Stimulated activated CD4-positive, alpha-beta T cell treated with anti-CD3 and anti-CD28 coated beads, Interleukin-2, amount 100 ng/mL, for 48 hours (primary cell): ENCODE data around the gene PLEKHD1.
"Not testable (repeated sequence)": the region's sequence is repeated elsewhere in the genome, so short reads cannot be mapped to it uniquely, and the experiment has no call there.

Experiments used
- DNase-seq, 2 donors: peaks; one replicate each; pipeline ENCODE4 v3.0.0-alpha.2; 2020

The PLEKHD1 gene

GRCh38 chr14:69483765-69484443 is 624 bp upstream of the PLEKHD1 start:
- no peak for DNase-seq

DNA sequence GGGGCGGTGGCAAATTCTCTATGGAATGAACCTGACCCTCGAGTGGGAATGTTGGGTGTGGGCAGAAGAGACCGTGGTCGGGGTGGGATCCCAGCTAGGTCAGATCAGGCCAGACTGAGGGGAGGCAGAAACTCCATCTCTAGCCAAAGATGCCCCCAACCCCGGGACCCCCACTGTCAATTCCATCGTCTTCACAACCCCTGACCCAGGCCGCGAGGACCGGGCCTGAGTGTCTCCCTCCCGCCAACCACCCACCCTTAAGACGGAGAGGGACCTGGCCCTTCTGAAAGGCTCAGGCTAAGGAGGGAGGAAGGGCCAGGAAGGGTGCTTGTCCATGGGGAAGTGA is 760 bp downstream of the PLEKHD1 start:
- DNase-seq: no peak

GRCh38 chr14:69485701-69486100 is 1.2 kb downstream of the PLEKHD1 start:
- DNase-seq: no peak

GRCh38 chr14:69487226-69487625 is 2.7 kb downstream of the PLEKHD1 start:
- no peak for DNase-seq

GRCh38 chr14:69487771-69488170 is 3.2 kb downstream of the PLEKHD1 start:
- DNase-seq: no peak

DNA sequence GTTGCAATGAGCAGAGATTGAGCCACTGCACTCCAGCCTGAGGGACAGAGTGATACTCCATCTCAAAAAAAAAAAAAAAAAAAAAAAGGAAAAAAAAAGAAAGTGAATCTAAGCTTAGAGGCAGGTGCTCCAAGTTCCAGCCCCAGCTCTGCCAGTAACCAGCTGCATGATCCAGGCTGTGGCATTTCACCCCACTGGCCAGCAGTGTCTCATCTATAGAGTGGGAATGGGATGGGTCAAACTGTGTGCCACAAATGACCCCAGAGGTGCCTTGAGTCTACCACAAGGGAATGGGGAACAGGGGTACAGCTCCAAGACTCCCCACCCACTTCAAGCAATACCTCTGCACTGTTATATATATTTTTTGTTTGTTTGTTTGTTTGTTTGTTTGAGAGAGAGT is 5.0 kb downstream of the PLEKHD1 start:
- no peak for DNase-seq

GRCh38 chr14:69490219-69490918 is 5.8 kb downstream of the PLEKHD1 start:
- DNase-seq: no peak

DNA sequence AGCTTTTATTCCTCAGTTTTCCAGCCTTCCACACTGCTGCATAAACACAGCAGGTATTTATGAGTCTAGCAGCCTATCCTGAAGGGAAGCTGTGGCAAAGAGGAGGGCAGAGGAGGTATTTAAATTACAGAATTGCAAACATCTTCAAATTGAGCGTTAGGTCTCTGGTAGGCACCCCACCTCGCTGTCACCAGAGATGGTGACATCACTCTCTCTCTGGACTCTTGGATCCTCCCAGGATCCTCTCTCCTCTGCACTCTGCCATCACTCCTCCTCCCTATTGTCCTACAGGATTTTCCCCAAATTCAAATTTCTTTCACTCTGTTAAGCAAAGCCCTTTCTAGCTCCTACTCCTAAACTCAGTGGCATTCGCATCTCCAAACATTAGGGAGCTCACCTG is 6.7 kb downstream of the PLEKHD1 start:
- no peak for DNase-seq

- DNase-seq: no peak
These were observed 8.5 kb downstream of the PLEKHD1 start for GRCh38 chr14:69493038-69493437.

GRCh38 chr14:69493791-69494190 is 9.3 kb downstream of the PLEKHD1 start:
- no peak for DNase-seq

GRCh38 chr14:69495341-69495921 is 10.9 kb downstream of the PLEKHD1 start:
- DNase-seq: no peak

DNA sequence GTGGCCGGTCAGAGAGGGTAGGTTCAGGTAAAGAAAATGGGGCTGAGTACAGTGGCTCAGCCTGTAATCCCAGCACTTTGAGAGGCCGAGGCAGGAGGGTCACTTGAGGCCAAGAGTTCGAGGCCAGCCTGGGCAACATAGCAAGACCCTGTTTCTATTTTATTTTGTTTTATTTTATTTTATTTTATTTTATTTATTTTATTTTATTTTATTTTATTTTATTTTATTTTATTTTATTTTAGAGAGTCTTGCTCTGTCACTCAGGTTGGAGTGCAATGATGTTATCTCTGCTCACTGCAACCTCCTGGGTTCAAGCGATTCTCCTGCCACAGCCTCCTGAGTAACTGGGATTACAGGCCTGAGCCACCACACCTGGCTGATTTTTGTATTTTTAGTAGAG is 13.3 kb downstream of the PLEKHD1 start:
- not testable (repeated sequence) for DNase-seq

- not testable (repeated sequence) for DNase-seq
These were observed 13.8 kb downstream of the PLEKHD1 start for GRCh38 chr14:69498286-69498685.

GRCh38 chr14:69499436-69499835 is 14.9 kb downstream of the PLEKHD1 start:
- DNase-seq: no peak

DNA sequence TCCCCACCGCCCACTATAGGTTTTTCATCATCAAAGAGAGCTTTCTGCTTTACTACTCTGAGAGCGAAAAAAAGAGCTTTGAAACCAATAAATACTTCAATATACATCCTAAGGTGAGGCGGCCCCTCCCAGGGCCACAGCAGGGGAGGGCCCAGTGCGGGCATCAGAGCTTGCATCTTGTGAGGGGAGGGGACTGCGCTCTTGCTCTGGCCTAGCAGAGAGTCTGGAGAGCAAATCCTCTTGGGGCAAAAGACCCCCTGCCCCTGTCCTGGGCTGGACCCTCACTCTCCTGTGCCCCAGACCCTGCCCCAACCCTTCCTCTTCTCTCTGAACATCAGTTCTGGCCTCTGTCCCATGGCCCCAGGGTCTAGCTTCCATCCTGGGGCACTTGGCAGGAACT is 15.6 kb downstream of the PLEKHD1 start:
- DNase-seq: no peak

GRCh38 chr14:69500736-69501135 is 16.2 kb downstream of the PLEKHD1 start:
- no peak for DNase-seq

DNA sequence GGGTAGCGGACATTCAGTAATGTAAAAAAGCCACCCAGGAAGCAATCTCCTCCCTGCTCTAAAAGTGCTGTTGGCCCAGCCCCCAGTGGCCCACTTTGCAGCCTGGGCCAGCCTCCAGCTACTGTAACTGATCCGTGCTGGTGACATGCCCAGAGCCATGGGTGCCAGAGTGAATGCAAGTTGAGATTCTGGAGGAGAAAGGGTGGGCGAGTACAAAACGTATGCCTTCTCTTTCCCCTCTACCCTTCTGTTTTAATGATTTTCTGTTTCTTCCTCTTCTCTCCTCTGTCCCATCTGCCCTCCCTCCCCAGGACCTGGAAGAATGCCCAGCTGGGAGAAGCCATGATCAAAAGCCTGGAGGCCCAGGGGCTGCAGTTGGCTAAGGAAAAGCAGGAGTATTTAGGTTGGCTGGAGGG is 16.9 kb downstream of the PLEKHD1 start:
- DNase-seq: no peak

GRCh38 chr14:69504775-69505174 is 20.2 kb downstream of the PLEKHD1 start:
- DNase-seq: no peak

GRCh38 chr14:69505338-69506240 is 21.1 kb downstream of the PLEKHD1 start:
- DNase-seq: no peak

- DNase-seq: no peak
These were observed 21.7 kb downstream of the PLEKHD1 start for GRCh38 chr14:69506241-69506595.

GRCh38 chr14:69518289-69519101 is 34.0 kb downstream of the PLEKHD1 start:
- no peak for DNase-seq
